Keratinocyte (primary cell): ENCODE data around the gene IL13RA2.

Experiments used
- EZH2 ChIP-seq: IDR thresholded peaks from one replicate; pipeline ENCODE4 v1.6.1; 2012; ENCODE audit warnings: inconsistent platforms, mild to moderate bottlenecking, low read length, moderate library complexity
- TF ChIP-seq, protein P1 (sequence below), 3 experiments: IDR thresholded peaks in 1 of 3; conservative IDR thresholded peaks in 1 of 3; optimal IDR thresholded peaks in 1 of 3; 2 replicates in 2 of 3; 3 replicates in 1 of 3; pipeline versions ENCODE3 to v1.5.1; 2011; ENCODE audit warnings: low read length in 3 of 3, mild to moderate bottlenecking in 3 of 3, moderate library complexity in 2 of 3, control low read depth in 1 of 3, inconsistent platforms in 1 of 3; ENCODE audit not compliant: insufficient read depth in 2 of 3; ENCODE audit errors: extremely low read depth in 1 of 3

DNA sequence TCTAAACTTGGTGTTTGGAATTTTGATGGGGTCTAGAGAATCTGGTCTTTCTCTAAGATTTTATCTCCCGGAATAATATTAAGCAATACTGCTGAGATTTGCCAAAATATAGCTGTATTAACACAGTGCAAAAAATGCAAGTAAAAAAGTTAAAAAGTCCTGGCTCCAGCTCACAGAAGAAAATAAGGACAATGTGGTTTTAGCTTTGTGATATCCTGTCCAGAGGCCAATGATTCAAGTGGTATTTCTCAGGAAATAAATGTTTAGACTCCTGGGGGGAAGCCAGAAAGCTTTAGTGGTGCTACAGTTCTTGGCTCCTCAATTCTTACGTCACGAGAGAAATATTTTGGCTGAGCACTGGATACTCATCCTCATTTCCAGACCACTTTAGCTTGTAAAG, 40.9 kb upstream of the IL13RA2 start:
- TF ChIP-seq, protein P1, sequence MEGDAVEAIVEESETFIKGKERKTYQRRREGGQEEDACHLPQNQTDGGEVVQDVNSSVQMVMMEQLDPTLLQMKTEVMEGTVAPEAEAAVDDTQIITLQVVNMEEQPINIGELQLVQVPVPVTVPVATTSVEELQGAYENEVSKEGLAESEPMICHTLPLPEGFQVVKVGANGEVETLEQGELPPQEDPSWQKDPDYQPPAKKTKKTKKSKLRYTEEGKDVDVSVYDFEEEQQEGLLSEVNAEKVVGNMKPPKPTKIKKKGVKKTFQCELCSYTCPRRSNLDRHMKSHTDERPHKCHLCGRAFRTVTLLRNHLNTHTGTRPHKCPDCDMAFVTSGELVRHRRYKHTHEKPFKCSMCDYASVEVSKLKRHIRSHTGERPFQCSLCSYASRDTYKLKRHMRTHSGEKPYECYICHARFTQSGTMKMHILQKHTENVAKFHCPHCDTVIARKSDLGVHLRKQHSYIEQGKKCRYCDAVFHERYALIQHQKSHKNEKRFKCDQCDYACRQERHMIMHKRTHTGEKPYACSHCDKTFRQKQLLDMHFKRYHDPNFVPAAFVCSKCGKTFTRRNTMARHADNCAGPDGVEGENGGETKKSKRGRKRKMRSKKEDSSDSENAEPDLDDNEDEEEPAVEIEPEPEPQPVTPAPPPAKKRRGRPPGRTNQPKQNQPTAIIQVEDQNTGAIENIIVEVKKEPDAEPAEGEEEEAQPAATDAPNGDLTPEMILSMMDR (optimal IDR thresholded peaks at IDR 0.05 in 1 of 3, IDR thresholded peaks at IDR 0.05 in 1 of 3, conservative IDR thresholded peaks at IDR 0.05 in 1 of 3; ENCODE audit: extremely low read depth in 1 of 3, insufficient read depth in 2 of 3, low read length in 3 of 3) = no peak
- no peak for TF ChIP-seq EZH2
